HEK293 (cell line): ENCODE results near the gene ZNF716.

Source experiments
- CTCF ChIP-seq: fragments of 450-650 bp; formaldehyde crosslinking; IDR thresholded peaks from 2 replicates; pipeline ENCODE4 v1.5.1; 2016; ENCODE audit warnings: missing biosample characterization, missing genetic modification characterization
- ZBTB8A ChIP-seq: fragments of 450-650 bp; formaldehyde crosslinking; IDR thresholded peaks from 2 replicates; pipeline ENCODE4 v1.5.1; 2016; ENCODE audit warnings: missing biosample characterization, missing genetic modification characterization
- ZNF114 ChIP-seq: fragments of 450-650 bp; formaldehyde crosslinking; IDR thresholded peaks from 2 replicates; pipeline ENCODE4 v1.5.0; 2017; ENCODE audit warnings: missing biosample characterization, missing genetic modification characterization
- ZNF174 ChIP-seq: fragments of 450-650 bp; formaldehyde crosslinking; IDR thresholded peaks from 2 replicates; pipeline ENCODE4 v1.5.0; 2017; ENCODE audit warnings: missing biosample characterization, mild to moderate bottlenecking, missing genetic modification characterization
- ZNF184 ChIP-seq: fragments of 450-650 bp; IDR thresholded peaks from 2 replicates; pipeline ENCODE4 v1.5.1; 2018; ENCODE audit warnings: missing biosample characterization, mild to moderate bottlenecking, missing genetic modification characterization
- ZNF274 ChIP-seq, 2 experiments: fragments of 200-500 bp in 1 of 2; fragments of 450-650 bp in 1 of 2; sonication (Bioruptor generic) in 1 of 2; formaldehyde crosslinking in 1 of 2; IDR thresholded peaks; 2 replicates each; pipeline versions ENCODE4 v1.5.1 to v1.6.1; 2014 to 2016; ENCODE audit warnings: borderline replicate concordance in 1 of 2, inconsistent platforms in 1 of 2, low read length in 1 of 2, missing biosample characterization in 1 of 2, missing genetic modification characterization in 1 of 2
- ZNF624 ChIP-seq: fragments of 450-650 bp; formaldehyde crosslinking; IDR thresholded peaks from 2 replicates; pipeline ENCODE4 v1.5.1; 2017; ENCODE audit warnings: missing biosample characterization, missing genetic modification characterization
- ZNF692 ChIP-seq: fragments of 450-650 bp; formaldehyde crosslinking; IDR thresholded peaks from 2 replicates; pipeline ENCODE4 v1.5.1; 2016; ENCODE audit warnings: missing biosample characterization, missing genetic modification characterization

DNA sequence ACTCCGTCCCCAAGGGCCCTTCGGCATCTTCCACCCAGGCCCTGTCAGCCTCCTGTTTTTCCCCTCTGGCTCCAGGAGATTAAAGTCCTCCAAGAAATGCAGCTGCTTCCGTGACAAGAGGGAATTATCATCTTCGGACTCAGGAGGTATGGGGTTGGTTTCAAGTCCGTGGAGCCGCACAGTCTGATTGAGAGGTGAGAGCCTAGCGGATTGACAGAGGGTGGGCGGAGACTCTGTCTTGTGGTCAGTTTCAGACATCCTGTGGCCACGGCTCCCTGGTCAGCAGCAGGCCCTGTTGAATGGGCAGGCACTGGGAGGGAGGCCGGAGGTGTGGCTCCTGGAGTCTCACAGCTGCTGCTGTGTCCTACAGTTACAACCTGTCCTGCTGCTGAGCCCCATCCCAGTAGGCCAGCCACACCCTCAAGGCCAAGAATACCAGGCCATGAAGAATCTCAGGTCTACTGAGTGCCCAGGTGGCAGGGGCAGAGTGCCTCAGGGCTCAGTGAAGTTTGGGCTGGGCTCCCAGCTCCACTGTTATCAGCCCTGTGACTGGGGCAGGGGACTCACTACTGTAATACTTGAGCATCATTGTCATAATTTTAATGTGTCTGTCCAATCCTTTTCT lies 49.3 kb upstream of the ZNF716 start:
- TF ChIP-seq ZNF274 (IDR thresholded peaks at IDR 0.05; ENCODE audit: low read length), result no peak
- TF ChIP-seq ZNF274 (tag by site-specific recombination; IDR thresholded peaks at IDR 0.05; ENCODE audit: borderline replicate concordance), result no peak
- no peak for TF ChIP-seq CTCF (tag by site-specific recombination)
- no peak for TF ChIP-seq ZNF174 (tag by site-specific recombination)
- no peak for TF ChIP-seq ZNF624
- TF ChIP-seq ZNF114, result no peak
- TF ChIP-seq ZNF692 (tag by site-specific recombination), result no peak
- no peak for TF ChIP-seq ZNF184 (tag by site-specific recombination)
- no peak for TF ChIP-seq ZBTB8A (tag by site-specific recombination)
